Natural killer cell (primary cell): Measurements from ENCODE around the gene BCL3. TPM values are rescaled to one million over a fixed set of nuclear protein-coding genes. Genes with fewer than 3 reads are reported as not detected.

Experiments
- ATAC-seq, 3 donors: fragments of 150-1000 bp in 2 of 3; fragments of 200-7000 bp in 1 of 3; cut with Tn5 transposase; 1 replicate in 1 of 3; 2 replicates in 2 of 3; pipeline ENCODE4 v1.10.0; 2021; ENCODE audit warnings: mild to moderate bottlenecking in 2 of 3, moderate library complexity in 2 of 3
- DNase-seq, 2 donors: peaks; one replicate each; pipeline versions ENCODE4 v3.0.0 to v3.0.0-alpha.2; 2013 to 2021; ENCODE audit warnings: mixed read lengths in 1 of 2
- H3K27ac ChIP-seq: one replicate; pipeline ENCODE4 v1.5.1; 2013; ENCODE audit warnings: mild to moderate bottlenecking, low read length
- H3K27me3 ChIP-seq: one replicate; pipeline ENCODE4 v1.6.1; 2013; ENCODE audit warnings: low read length; ENCODE audit not compliant: control insufficient read depth, insufficient read depth
- H3K36me3 ChIP-seq: one replicate; pipeline ENCODE4 v1.6.1; 2013; ENCODE audit warnings: low read length; ENCODE audit not compliant: control insufficient read depth, insufficient read depth
- H3K4me1 ChIP-seq: one replicate; pipeline ENCODE4 v1.6.1; 2013; ENCODE audit warnings: low read length; ENCODE audit not compliant: control insufficient read depth, insufficient read depth
- H3K4me3 ChIP-seq: one replicate; pipeline ENCODE4 v1.5.1; 2013; ENCODE audit warnings: low read length
- H3K9me3 ChIP-seq: one replicate; pipeline ENCODE4 v1.6.1; 2013; ENCODE audit warnings: low read length; ENCODE audit not compliant: control insufficient read depth, insufficient read depth
- H3K27ac Mint-ChIP-seq, 2 donors: one replicate each; pipeline ENCODE4 v1.8.0; 2022; ENCODE audit warnings: mild to moderate bottlenecking in 2 of 2, mixed read lengths in 2 of 2, moderate library complexity in 1 of 2
- H3K27me3 Mint-ChIP-seq, 2 donors: one replicate each; pipeline ENCODE4 v1.8.0; 2022; ENCODE audit warnings: low read depth in 2 of 2, mixed read lengths in 2 of 2
- H3K36me3 Mint-ChIP-seq: one replicate; pipeline ENCODE4 v1.8.0; 2022; ENCODE audit warnings: mixed read lengths
- H3K4me1 Mint-ChIP-seq, 2 donors: one replicate each; pipeline ENCODE4 v1.8.0; 2022; ENCODE audit warnings: mixed read lengths in 2 of 2
- H3K4me3 Mint-ChIP-seq: one replicate; pipeline ENCODE4 v1.8.0; 2022; ENCODE audit warnings: mild to moderate bottlenecking, moderate library complexity, mixed read lengths
- H3K9me3 Mint-ChIP-seq, 2 donors: one replicate each; pipeline ENCODE4 v1.8.0; 2022; ENCODE audit warnings: mixed read lengths in 2 of 2
- CTCF ChIP-seq: fragments of 200-600 bp; IDR thresholded peaks from one replicate; pipeline ENCODE4 v1.8.0; 2022; ENCODE audit warnings: antibody characterized with exemption
- whole genome bisulfite sequencing: methylation state at CpG from one replicate; pipeline ENCODE4 v1.1.7; 2013; ENCODE audit warnings: missing lambda C conversion rate; ENCODE audit not compliant: insufficient coverage; 5-methylcytosine and 5-hydroxymethylcytosine counted together
- intact Hi-C: fragments of 100-400 bp; cut with micrococcal nuclease; formaldehyde crosslinking; loops from one replicate; pipeline ENCODE4 v1.14.2; 2022
- total RNA-seq, 4 donors: library from RNA; stranded (reverse); fragments of 120-200 nt in 1 of 4; gene quantifications; one replicate each; pipeline versions ENCODE4 v1.2.3 to v1.2.4, GENCODE V29; 2013 to 2022

BCL3 gene
- total RNA-seq, 3 donors from 2014 or later (not counting 1 experiment from before 2014, with no cell fraction given): 152 to 199 (median 164) TPM

- Histone ChIP-seq H3K9me3 (peaks cover 3% of the 10 kb centered on the region), H3K27ac (no peak overlapping the region), H3K4me1 (peaks cover 24% of the 10 kb centered on the region), H3K4me3 (no peak overlapping the region), H3K36me3 (no peaks in the 10 kb centered on the region), H3K27me3 (no peaks in the 10 kb centered on the region)
- Mint-ChIP-seq H3K4me1 (peaks cover 8 to 24% of the 10 kb centered on the region in 2 donors), H3K36me3 (no peaks in the 10 kb centered on the region), H3K9me3 (no peaks in the 10 kb centered on the region), H3K4me3 (no peak overlapping the region), H3K27me3 (no peaks in the 10 kb centered on the region), H3K27ac (no peak overlapping the region)
- intact Hi-C loops: no loop called here
- TF ChIP-seq CTCF: no peak
- DNase-seq (no peak), ATAC-seq (no peak)
- 86% methylated on average over 11 of the region's 11 CpGs for WGBS
These were observed 16.1 kb upstream of the BCL3 start for GRCh38 chr19:44732235-44733014.

- H3K4me1 Mint-ChIP-seq: peaks cover 18 to 24% of the 10 kb centered on the region in 2 donors
- no peaks in the 10 kb centered on the region for H3K9me3 Mint-ChIP-seq
- DNase-seq (no peak), ATAC-seq (no peak)
- intact Hi-C loops: no loop called here
- Histone ChIP-seq H3K4me3 (no peak overlapping the region), H3K36me3 (no peaks in the 10 kb centered on the region), H3K27me3 (no peaks in the 10 kb centered on the region), H3K27ac (no peak overlapping the region), H3K9me3 (peaks cover 3% of the 10 kb centered on the region), H3K4me1 (peaks cover 33% of the 10 kb centered on the region)
- 0% methylated on average over 1 of the region's 1 CpG for WGBS
- H3K27me3 Mint-ChIP-seq: no peaks in the 10 kb centered on the region
- no peak overlapping the region for H3K27ac Mint-ChIP-seq
- H3K4me3 Mint-ChIP-seq: no peak overlapping the region
- H3K36me3 Mint-ChIP-seq: no peaks in the 10 kb centered on the region
- no peak for TF ChIP-seq CTCF
These were observed 14.2 kb upstream of the BCL3 start for GRCh38 chr19:44734357-44734756.

GRCh38 chr19:44735011-44735410 is 13.5 kb upstream of the BCL3 start:
- Mint-ChIP-seq H3K9me3 (no peaks in the 10 kb centered on the region), H3K27me3 (no peaks in the 10 kb centered on the region), H3K4me1 (peaks cover 18 to 24% of the 10 kb centered on the region in 2 donors), H3K4me3 (no peak overlapping the region), H3K27ac (no peak overlapping the region), H3K36me3 (no peaks in the 10 kb centered on the region)
- 76% methylated on average over 5 of the region's 5 CpGs for WGBS
- ATAC-seq: no peak
- no peak for TF ChIP-seq CTCF
- intact Hi-C loops: no loop called here
- Histone ChIP-seq H3K9me3 (peaks cover 3% of the 10 kb centered on the region), H3K4me3 (no peak overlapping the region), H3K36me3 (no peaks in the 10 kb centered on the region), H3K27me3 (no peaks in the 10 kb centered on the region), H3K27ac (no peak overlapping the region), H3K4me1 (peaks cover 33% of the 10 kb centered on the region)
- no peak for DNase-seq
